HS-27A (cell line): ENCODE data around the gene WDPCP.
"Not testable (repeated sequence)": the region's sequence is repeated elsewhere in the genome, so short reads cannot be mapped to it uniquely, and the experiment has no call there.

Source experiments
- DNase-seq: peaks from one replicate; pipeline ENCODE4 v3.0.0-alpha.2; 2012; ENCODE audit warnings: low read depth, missing footprints

The WDPCP gene

GRCh38 chr2:63444565-63445288 is 143.6 kb downstream of the WDPCP start:
- no peak for DNase-seq

GRCh38 chr2:63440612-63441011 is 147.7 kb downstream of the WDPCP start:
- DNase-seq, result no peak

GRCh38 chr2:63438181-63438580 is 150.1 kb downstream of the WDPCP start:
- no peak for DNase-seq

GRCh38 chr2:63436488-63436887 is 151.8 kb downstream of the WDPCP start:
- DNase-seq, result no peak

GRCh38 chr2:63435070-63435469 is 153.2 kb downstream of the WDPCP start:
- DNase-seq, result no peak

- no peak for DNase-seq
Measured at GRCh38 chr2:63434024-63435001, 154.0 kb downstream of the WDPCP start.

- DNase-seq, result no peak
Measured at GRCh38 chr2:63432373-63432772, 155.9 kb downstream of the WDPCP start.

GRCh38 chr2:63425606-63426005 is 162.7 kb downstream of the WDPCP start:
- DNase-seq, result no peak

GRCh38 chr2:63425079-63425416 is 163.2 kb downstream of the WDPCP start:
- DNase-seq, result no peak

GRCh38 chr2:63424329-63425078 is 163.8 kb downstream of the WDPCP start:
- peak; percentile 7 for DNase-seq

GRCh38 chr2:63422556-63422955 is 165.7 kb downstream of the WDPCP start:
- no peak for DNase-seq

GRCh38 chr2:63408530-63408929 is 179.7 kb downstream of the WDPCP start:
- DNase-seq, result no peak

- no peak for DNase-seq
Measured at GRCh38 chr2:63406641-63407040, 181.6 kb downstream of the WDPCP start.

- DNase-seq, result no peak
Measured at GRCh38 chr2:63403820-63404219, 184.5 kb downstream of the WDPCP start.

GRCh38 chr2:63402889-63403288 is 185.4 kb downstream of the WDPCP start:
- not testable (repeated sequence) for DNase-seq

GRCh38 chr2:63399156-63399555 is 189.1 kb downstream of the WDPCP start:
- DNase-seq, result no peak

GRCh38 chr2:63379451-63379850 is 208.8 kb downstream of the WDPCP start:
- DNase-seq, result no peak

- no peak for DNase-seq
Measured at GRCh38 chr2:63378589-63378988, 209.7 kb downstream of the WDPCP start.

- no peak for DNase-seq
Measured at GRCh38 chr2:63374341-63374740, 213.9 kb downstream of the WDPCP start.

- DNase-seq, result no peak
Measured at GRCh38 chr2:63372549-63372948, 215.7 kb downstream of the WDPCP start.

- no peak for DNase-seq
Measured at GRCh38 chr2:63369146-63369545, 219.1 kb downstream of the WDPCP start.

- no peak for DNase-seq
Measured at GRCh38 chr2:63364866-63365265, 223.4 kb downstream of the WDPCP start.
